Measurements from ENCODE around the gene EXOC3L4.

EXOC3L4 gene

GRCh38 chr14:103104654-103105452 lies 10.3 kb downstream of the EXOC3L4 start (continued):
- peak; percentile 95 for TF ChIP-seq EGR2 (tag by site-specific recombination; IDR thresholded peaks at IDR 0.05; ENCODE audit: low read depth)
- TF ChIP-seq ZBTB11 (tag by site-specific recombination; conservative IDR thresholded peaks at IDR 0.05; ENCODE audit: low read depth), result no peak
- peak; percentile 97 for TF ChIP-seq ZNF280C (tag by site-specific recombination; IDR thresholded peaks at IDR 0.05)

GRCh38 chr14:103105580-103106150 lies 11.1 kb downstream of the EXOC3L4 start:
- TF ChIP-seq ZNF341 (tag by site-specific recombination; IDR thresholded peaks at IDR 0.05; ENCODE audit: low read depth) (peak; percentile 43), ZNF510 (tag by site-specific recombination; IDR thresholded peaks at IDR 0.05; ENCODE audit: insufficient replicate concordance) (no peak), ZNF211 (tag by site-specific recombination; IDR thresholded peaks at IDR 0.05; ENCODE audit: low read depth) (no peak)
- no peak overlapping the region for H3K4me3 ChIP-seq (ENCODE audit: low read depth, low read length)
- ChIA-PET POLR2A (no interaction called here), CTCF (interaction anchor here (0.6 to 4.6 kb wide), 42 partner anchors 10 to 412 kb away, joined by 3 to 80 read pairs (median 6); partner anchors contain the start of genes EXOC3L4, LBHD2 and TNFAIP2)
- no peak overlapping the region for H3K27ac ChIP-seq (ENCODE audit: extremely low read depth, low read depth, low read length)
- H3K36me3 ChIP-seq (ENCODE audit: control insufficient read depth in 2 of 2, insufficient read depth in 1 of 2, low read length in 2 of 2), result no peaks in the 10 kb centered on the region
- H3K9me3 ChIP-seq (ENCODE audit: control insufficient read depth, insufficient read depth, low read depth, low read length), result no peaks in the 10 kb centered on the region
- no peaks in the 10 kb centered on the region; the same call in 1 of the 2 replicates for H3K4me1 ChIP-seq (ENCODE audit: control insufficient read depth, insufficient read depth, low read length)

GRCh38 chr14:103107455-103107854 lies 12.9 kb downstream of the EXOC3L4 start:
- POLR2A ChIA-PET, result no interaction called here
- CTCF ChIA-PET, result interaction anchor here (3.1 to 4.6 kb wide), 5 partner anchors 12 to 185 kb away, joined by 25 to 80 read pairs (median 44); partner anchors contain the start of gene EXOC3L4

GRCh38 chr14:103107941-103108748 lies 13.6 kb downstream of the EXOC3L4 start:
- POLR2A ChIA-PET, result no interaction called here
- TF ChIP-seq ZNF600 (tag by site-specific recombination; IDR thresholded peaks at IDR 0.05) (peak; percentile 63), ZFP3 (tag by site-specific recombination; IDR thresholded peaks at IDR 0.05; ENCODE audit: low read depth) (no peak), GLIS2 (tag by site-specific recombination; IDR thresholded peaks at IDR 0.05) (0 out of 2 replicates have a peak, but pooled peaks have one; percentile 14)
- no peaks in the 10 kb centered on the region for H3K9me3 ChIP-seq (ENCODE audit: control insufficient read depth, insufficient read depth, low read depth, low read length)
- no peaks in the 10 kb centered on the region for H3K36me3 ChIP-seq (ENCODE audit: control insufficient read depth in 2 of 2, insufficient read depth in 1 of 2, low read length in 2 of 2)
- H3K4me1 ChIP-seq (ENCODE audit: control insufficient read depth, insufficient read depth, low read length), result no peaks in the 10 kb centered on the region; the same call in 1 of the 2 replicates
- no peak overlapping the region for H3K4me3 ChIP-seq (ENCODE audit: low read depth, low read length)
- no peak overlapping the region for H3K27ac ChIP-seq (ENCODE audit: extremely low read depth, low read depth, low read length)
- CTCF ChIA-PET, result interaction anchor here (0.6 to 1.5 kb wide), 4 partner anchors 33 to 252 kb away, joined by 3 to 5 read pairs (median 4); no protein-coding TSS in a partner anchor

More at GRCh38 chr14:103107455-103107854, 12.9 kb downstream of the EXOC3L4 start:
- Histone ChIP-seq H3K9me3 (ENCODE audit: control insufficient read depth, insufficient read depth, low read depth, low read length) (no peaks in the 10 kb centered on the region), H3K27ac (ENCODE audit: extremely low read depth, low read depth, low read length) (no peak overlapping the region), H3K36me3 (ENCODE audit: control insufficient read depth in 2 of 2, insufficient read depth in 1 of 2, low read length in 2 of 2) (no peaks in the 10 kb centered on the region), H3K4me3 (ENCODE audit: low read depth, low read length) (no peak overlapping the region), H3K4me1 (ENCODE audit: control insufficient read depth, insufficient read depth, low read length) (no peaks in the 10 kb centered on the region; the same call in 1 of the 2 replicates)
- TF ChIP-seq BCL11B (tag by site-specific recombination; IDR thresholded peaks at IDR 0.05; ENCODE audit: low read depth) (0 out of 2 replicates have a peak, but pooled peaks have one; percentile 54), ZNF707 (tag by site-specific recombination; IDR thresholded peaks at IDR 0.05) (no peak)
